Heart left ventricle (tissue), 13 donors: ENCODE results near the gene SLAMF8.

Experiments
- POLR2A ChIP-seq, 2 donors: fragments of 450-650 bp; IDR thresholded peaks; one replicate each; pipeline ENCODE4 v1.6.1; 2017; ENCODE audit warnings: antibody characterized with exemption in 2 of 2, mild to moderate bottlenecking in 2 of 2, moderate library complexity in 2 of 2
- TF ChIP-seq, protein P1 (sequence below), 12 donors: fragments of 200-600 bp; sonication (generic) in 4 of 12; IDR thresholded peaks; one replicate each; pipeline versions ENCODE4 v1.5.0 to v1.8.0; 2018 to 2022; ENCODE audit warnings: antibody characterized with exemption in 12 of 12, mild to moderate bottlenecking in 5 of 12
- donor health status: ischemic (EF 13 %, LVEDD 7.1; RV severe dilation, severe dysfunction).
- donor health status: DM: no; HTN: yes; CAD: no.
- donor health status: DM: no; HTN: no; CAD: no.
- donor health status: ischemic (EF 25% LVEDD 6.9; RV normal size, moderate dysfunction).
- donor health status: ischemic (EF 25% LVEDD 5.7; RV mildly dilated, moderate dysfunction).
- donor health status: ischemic (EF 35%, LVEDD 5.7; RV mildly dilated, moderate dysfunction).
- donor health status: nonischemic (EF 11% LVEDD 7.7; RV severe dilation, severe dysfunction).
- donor health status: DM: yes; HTN: yes; CAD: no.
- donor health status: PGD.
- donor health status: ischemic (EF 29% LVEDD 5.4; RV normal size, mild dysfunction).
- donor health status: nonischemic (EF 23%, LVEDD 6.1; RV moderate dilation, normal function).

DNA sequence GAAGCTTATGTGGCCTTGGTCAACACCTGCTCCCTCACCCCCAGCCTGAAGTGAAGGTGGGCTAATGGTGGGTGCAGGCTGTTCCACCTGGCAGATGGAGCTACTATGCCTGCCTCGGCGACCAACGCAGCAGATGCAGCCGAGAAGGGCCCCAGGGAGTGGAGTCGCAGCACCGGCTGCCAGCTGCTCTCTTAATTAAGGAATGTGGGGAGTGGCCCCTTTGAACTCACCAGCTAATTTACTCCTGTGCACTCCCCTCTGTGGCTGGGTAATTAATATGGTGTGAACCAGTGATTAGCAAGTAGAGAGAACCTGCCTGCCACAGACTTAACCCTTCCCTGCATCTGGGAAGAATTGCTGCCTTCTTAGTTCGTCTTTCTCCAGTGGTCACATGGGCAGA lies 3.3 kb upstream of the SLAMF8 start:
- no peak for TF ChIP-seq POLR2A (IDR thresholded peaks at IDR 0.05)
- TF ChIP-seq, protein P1, sequence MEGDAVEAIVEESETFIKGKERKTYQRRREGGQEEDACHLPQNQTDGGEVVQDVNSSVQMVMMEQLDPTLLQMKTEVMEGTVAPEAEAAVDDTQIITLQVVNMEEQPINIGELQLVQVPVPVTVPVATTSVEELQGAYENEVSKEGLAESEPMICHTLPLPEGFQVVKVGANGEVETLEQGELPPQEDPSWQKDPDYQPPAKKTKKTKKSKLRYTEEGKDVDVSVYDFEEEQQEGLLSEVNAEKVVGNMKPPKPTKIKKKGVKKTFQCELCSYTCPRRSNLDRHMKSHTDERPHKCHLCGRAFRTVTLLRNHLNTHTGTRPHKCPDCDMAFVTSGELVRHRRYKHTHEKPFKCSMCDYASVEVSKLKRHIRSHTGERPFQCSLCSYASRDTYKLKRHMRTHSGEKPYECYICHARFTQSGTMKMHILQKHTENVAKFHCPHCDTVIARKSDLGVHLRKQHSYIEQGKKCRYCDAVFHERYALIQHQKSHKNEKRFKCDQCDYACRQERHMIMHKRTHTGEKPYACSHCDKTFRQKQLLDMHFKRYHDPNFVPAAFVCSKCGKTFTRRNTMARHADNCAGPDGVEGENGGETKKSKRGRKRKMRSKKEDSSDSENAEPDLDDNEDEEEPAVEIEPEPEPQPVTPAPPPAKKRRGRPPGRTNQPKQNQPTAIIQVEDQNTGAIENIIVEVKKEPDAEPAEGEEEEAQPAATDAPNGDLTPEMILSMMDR (IDR thresholded peaks at IDR 0.05), result no peak
